Measurements from ENCODE around the gene HNRNPA1. TPM values are rescaled to one million over a fixed set of nuclear protein-coding genes. Genes with fewer than 3 reads are reported as not detected.

HNRNPA1 gene
- total RNA-seq, 2 experiments from 2014 or later: 713 to 2,128 TPM

GRCh38 chr12:54329759-54330158 lies 49.2 kb downstream of the HNRNPA1 start:
- TF ChIP-seq EZH2phosphoT487 (IDR thresholded peaks at IDR 0.05; ENCODE audit: borderline replicate concordance, low read depth, low read length) (no peak), CTCF (conservative IDR thresholded peaks at IDR 0.05; ENCODE audit: low read length) (no peak)
- H3K27ac ChIP-seq (ENCODE audit: low read depth, low read length, poor library complexity, severe bottlenecking): no peak overlapping the region
- no peak overlapping the region for H3K4me3 ChIP-seq (ENCODE audit: low read depth, low read length, poor library complexity, severe bottlenecking)
- CTCF ChIA-PET (ENCODE audit: unreplicated experiment): no interaction called here
- intact Hi-C loops (cut with micrococcal nuclease; ENCODE audit: unreplicated experiment): no loop called here
- H2AFZ ChIP-seq (ENCODE audit: low read length): no peak overlapping the region
- no peaks in the 10 kb centered on the region for H3K9me3 ChIP-seq (ENCODE audit: low read length)
- peaks cover 18% of the 10 kb centered on the region for H3K79me2 ChIP-seq (ENCODE audit: insufficient read depth, low read depth, low read length)
- H4K20me1 ChIP-seq (ENCODE audit: insufficient read depth, low read length): no peaks in the 10 kb centered on the region
- POLR2A ChIA-PET: no interaction called here
- H3K36me3 ChIP-seq (ENCODE audit: insufficient read depth, low read length): peaks cover 4% of the 10 kb centered on the region; the same call in 1 of the 2 replicates
- DNase-seq (ENCODE audit: low spot score): no peak
- H3K4me2 ChIP-seq (ENCODE audit: low read length): no peak overlapping the region
- no TSS peak for BruUV-seq (replicated peaks)
- no peaks in the 10 kb centered on the region for H3K9me2 ChIP-seq (ENCODE audit: insufficient read depth, low read length)
- peaks cover 9% of the 10 kb centered on the region for H3K4me1 ChIP-seq (ENCODE audit: insufficient read depth, low read length, poor library complexity, severe bottlenecking)

GRCh38 chr12:54330442-54330841 lies 49.9 kb downstream of the HNRNPA1 start:
- peaks cover 15% of the 10 kb centered on the region for H3K79me2 ChIP-seq (ENCODE audit: insufficient read depth, low read depth, low read length)
- H3K9me3 ChIP-seq (ENCODE audit: low read length): no peaks in the 10 kb centered on the region
- CTCF ChIA-PET (ENCODE audit: unreplicated experiment): no interaction called here
- no TSS peak for BruUV-seq (replicated peaks)
- H3K4me3 ChIP-seq (ENCODE audit: low read depth, low read length, poor library complexity, severe bottlenecking): no peak overlapping the region
- no peaks in the 10 kb centered on the region for H3K9me2 ChIP-seq (ENCODE audit: insufficient read depth, low read length)
- intact Hi-C loops (cut with micrococcal nuclease; ENCODE audit: unreplicated experiment): no loop called here
- DNase-seq (ENCODE audit: low spot score): no peak
- no peak overlapping the region for H3K4me2 ChIP-seq (ENCODE audit: low read length)
- POLR2A ChIA-PET: no interaction called here
- H3K27ac ChIP-seq (ENCODE audit: low read depth, low read length, poor library complexity, severe bottlenecking): no peak overlapping the region
- H3K36me3 ChIP-seq (ENCODE audit: insufficient read depth, low read length): peaks cover 4% of the 10 kb centered on the region; the same call in 1 of the 2 replicates
- H2AFZ ChIP-seq (ENCODE audit: low read length): no peak overlapping the region
- H3K4me1 ChIP-seq (ENCODE audit: insufficient read depth, low read length, poor library complexity, severe bottlenecking): peaks cover 14% of the 10 kb centered on the region
- H4K20me1 ChIP-seq (ENCODE audit: insufficient read depth, low read length): no peaks in the 10 kb centered on the region
- TF ChIP-seq CTCF (conservative IDR thresholded peaks at IDR 0.05; ENCODE audit: low read length): no peak
- TF ChIP-seq EZH2phosphoT487 (IDR thresholded peaks at IDR 0.05; ENCODE audit: borderline replicate concordance, low read depth, low read length): no peak

GRCh38 chr12:54331461-54331860 lies 50.9 kb downstream of the HNRNPA1 start:
- no peak overlapping the region for H3K4me3 ChIP-seq (ENCODE audit: low read depth, low read length, poor library complexity, severe bottlenecking)
- H3K9me3 ChIP-seq (ENCODE audit: low read length): no peaks in the 10 kb centered on the region
- peaks cover 22% of the 10 kb centered on the region for H3K4me1 ChIP-seq (ENCODE audit: insufficient read depth, low read length, poor library complexity, severe bottlenecking)
- intact Hi-C loops (cut with micrococcal nuclease; ENCODE audit: unreplicated experiment): no loop called here
- no peaks in the 10 kb centered on the region for H3K9me2 ChIP-seq (ENCODE audit: insufficient read depth, low read length)
- H2AFZ ChIP-seq (ENCODE audit: low read length): no peak overlapping the region
- POLR2A ChIA-PET: no interaction called here
- BruUV-seq (replicated peaks): no TSS peak
- H4K20me1 ChIP-seq (ENCODE audit: insufficient read depth, low read length): no peaks in the 10 kb centered on the region
- H3K4me2 ChIP-seq (ENCODE audit: low read length): no peak overlapping the region
- peaks cover 7% of the 10 kb centered on the region; the same call in 1 of the 2 replicates for H3K79me2 ChIP-seq (ENCODE audit: insufficient read depth, low read depth, low read length)
- CTCF ChIA-PET (ENCODE audit: unreplicated experiment): no interaction called here
- no peak overlapping the region for H3K27ac ChIP-seq (ENCODE audit: low read depth, low read length, poor library complexity, severe bottlenecking)
- TF ChIP-seq CTCF (conservative IDR thresholded peaks at IDR 0.05; ENCODE audit: low read length) (no peak), EZH2phosphoT487 (IDR thresholded peaks at IDR 0.05; ENCODE audit: borderline replicate concordance, low read depth, low read length) (no peak)
- no peak for DNase-seq (ENCODE audit: low spot score)
- H3K36me3 ChIP-seq (ENCODE audit: insufficient read depth, low read length): peaks cover 4% of the 10 kb centered on the region; the same call in 1 of the 2 replicates

Measured in OCI-LY7 (cell line).